ENCODE measurements around the gene OLFML2A.

DNA sequence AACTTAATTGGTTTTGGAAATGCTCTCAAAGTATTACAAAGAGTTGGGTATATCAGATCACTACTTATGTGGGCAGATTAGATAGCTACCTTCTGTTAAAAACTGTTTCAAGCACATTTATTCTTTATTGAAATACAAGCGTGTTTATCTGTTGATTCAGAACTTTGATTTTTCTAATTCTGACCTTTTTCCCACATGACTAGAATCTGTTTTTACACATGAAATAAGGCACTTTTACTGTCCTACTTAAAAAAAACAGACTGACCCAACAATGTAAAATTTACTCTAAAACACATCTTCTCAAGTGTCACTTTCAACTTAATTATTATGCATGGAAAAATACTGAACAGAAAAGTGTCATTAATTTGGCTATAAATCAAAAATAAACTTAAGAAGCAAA is 10.6 kb upstream of the OLFML2A start:
- TF ChIP-seq, protein P1, sequence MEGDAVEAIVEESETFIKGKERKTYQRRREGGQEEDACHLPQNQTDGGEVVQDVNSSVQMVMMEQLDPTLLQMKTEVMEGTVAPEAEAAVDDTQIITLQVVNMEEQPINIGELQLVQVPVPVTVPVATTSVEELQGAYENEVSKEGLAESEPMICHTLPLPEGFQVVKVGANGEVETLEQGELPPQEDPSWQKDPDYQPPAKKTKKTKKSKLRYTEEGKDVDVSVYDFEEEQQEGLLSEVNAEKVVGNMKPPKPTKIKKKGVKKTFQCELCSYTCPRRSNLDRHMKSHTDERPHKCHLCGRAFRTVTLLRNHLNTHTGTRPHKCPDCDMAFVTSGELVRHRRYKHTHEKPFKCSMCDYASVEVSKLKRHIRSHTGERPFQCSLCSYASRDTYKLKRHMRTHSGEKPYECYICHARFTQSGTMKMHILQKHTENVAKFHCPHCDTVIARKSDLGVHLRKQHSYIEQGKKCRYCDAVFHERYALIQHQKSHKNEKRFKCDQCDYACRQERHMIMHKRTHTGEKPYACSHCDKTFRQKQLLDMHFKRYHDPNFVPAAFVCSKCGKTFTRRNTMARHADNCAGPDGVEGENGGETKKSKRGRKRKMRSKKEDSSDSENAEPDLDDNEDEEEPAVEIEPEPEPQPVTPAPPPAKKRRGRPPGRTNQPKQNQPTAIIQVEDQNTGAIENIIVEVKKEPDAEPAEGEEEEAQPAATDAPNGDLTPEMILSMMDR (IDR thresholded peaks at IDR 0.05): no peak
- no peak for TF ChIP-seq POLR2A (IDR thresholded peaks at IDR 0.05)
- TF ChIP-seq POLR2AphosphoS5 (IDR thresholded peaks at IDR 0.05): no peak

All from prostate gland (tissue), 2 donors.